Ureter (tissue), 1 donor: ENCODE measurements around the gene LBHD2. TPM values are rescaled to one million over a fixed set of nuclear protein-coding genes. Genes with fewer than 3 reads are reported as not detected.

Experiments used
- DNase-seq: peaks from one replicate; pipeline ENCODE4 v3.0.0-alpha.2; 2020; ENCODE audit warnings: low spot score
- total RNA-seq: library from RNA; stranded (reverse); gene quantifications from one replicate; pipeline ENCODE4 v1.2.4, GENCODE V29; 2023
- donor health status: DM: yes; HTN: yes; CAD: no.

LBHD2 gene
- total RNA-seq, 1 donor from 2014 or later: not detected

- DNase-seq: no peak
Observed at GRCh38 chr14:103132381-103133209, 48.6 kb downstream of the LBHD2 start.

GRCh38 chr14:103133210-103134140 lies 49.5 kb downstream of the LBHD2 start:
- no peak for DNase-seq

GRCh38 chr14:103134405-103134804 lies 50.4 kb downstream of the LBHD2 start:
- no peak for DNase-seq

GRCh38 chr14:103134919-103135318 lies 50.9 kb downstream of the LBHD2 start:
- DNase-seq: no peak

- DNase-seq: no peak
Observed at GRCh38 chr14:103135333-103136260, 51.6 kb downstream of the LBHD2 start.

- peak; percentile 61 for DNase-seq
Observed at GRCh38 chr14:103136388-103137271, 52.6 kb downstream of the LBHD2 start.

GRCh38 chr14:103137689-103138300 lies 53.8 kb downstream of the LBHD2 start:
- no peak for DNase-seq

- DNase-seq: peak; percentile 53
Observed at GRCh38 chr14:103138301-103139131, 54.5 kb downstream of the LBHD2 start.

GRCh38 chr14:103139132-103140025 lies 55.4 kb downstream of the LBHD2 start:
- DNase-seq: no peak

Other genes with a start within 250 kb of the LBHD2 start
- 3.2 TPM for gene AMN, start 161.5 kb upstream of the LBHD2 start, total RNA-seq
- gene CDC42BPB, start 26.7 kb upstream of the LBHD2 start, total RNA-seq: 131 TPM
- 2.5 TPM for gene EXOC3L4, start 10.5 kb downstream of the LBHD2 start, total RNA-seq
- 720 TPM for gene TNFAIP2, start 39.3 kb downstream of the LBHD2 start, total RNA-seq